Endothelial cell of umbilical vein (primary cell): ENCODE data around the gene HSDL2.

Source experiments
- EZH2 ChIP-seq: IDR thresholded peaks from 2 replicates; pipeline ENCODE4 v1.6.1; 2012; ENCODE audit warnings: borderline replicate concordance, low read depth, mild to moderate bottlenecking, moderate library complexity, low read length, inconsistent platforms; ENCODE audit not compliant: severe bottlenecking
- MYC ChIP-seq: IDR thresholded peaks from one replicate; pipeline ENCODE4 v1.6.1; 2011; ENCODE audit warnings: mild to moderate bottlenecking, low read depth, low read length
- POLR2A ChIP-seq: IDR thresholded peaks from 2 replicates; pipeline ENCODE4 v1.6.1; 2012; ENCODE audit warnings: low read depth, mild to moderate bottlenecking, control low read depth, low read length
- POLR2AphosphoS5 ChIP-seq: IDR thresholded peaks from 2 replicates; pipeline ENCODE4 v1.6.1; 2012; ENCODE audit warnings: low read depth, mild to moderate bottlenecking, control low read depth, low read length, moderate library complexity; ENCODE audit not compliant: insufficient read depth
- TF ChIP-seq, protein P1 (sequence below), 2 donors: IDR thresholded peaks; 1 replicate in 1 of 2; 2 replicates in 1 of 2; pipeline ENCODE4 v1.5.1; 2011; ENCODE audit warnings: low read length in 2 of 2, mild to moderate bottlenecking in 2 of 2, moderate library complexity in 2 of 2, control low read depth in 1 of 2, inconsistent platforms in 1 of 2, low read depth in 1 of 2; ENCODE audit not compliant: insufficient read depth in 1 of 2; ENCODE audit errors: extremely low read depth in 1 of 2

DNA sequence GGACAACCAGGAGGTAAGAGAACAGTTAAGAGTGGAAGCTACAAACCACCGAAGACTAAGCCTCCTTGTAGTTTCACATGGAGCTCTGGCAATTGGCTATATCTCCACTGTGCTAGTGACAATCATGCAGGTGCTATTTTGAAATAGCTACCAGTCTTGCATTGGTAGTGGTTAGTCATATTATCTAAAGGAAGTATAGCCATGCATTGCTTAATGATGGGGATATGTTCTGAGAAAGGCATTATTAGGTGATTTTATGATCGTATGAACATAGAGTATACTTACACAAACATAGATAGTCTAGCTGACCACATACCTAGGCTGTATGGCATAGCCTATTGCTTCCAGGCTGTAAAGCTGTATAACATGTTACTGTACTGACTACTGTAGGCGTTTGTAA, 28.4 kb downstream of the HSDL2 start:
- TF ChIP-seq EZH2, result no peak
- no peak for TF ChIP-seq POLR2A
- TF ChIP-seq, protein P1, sequence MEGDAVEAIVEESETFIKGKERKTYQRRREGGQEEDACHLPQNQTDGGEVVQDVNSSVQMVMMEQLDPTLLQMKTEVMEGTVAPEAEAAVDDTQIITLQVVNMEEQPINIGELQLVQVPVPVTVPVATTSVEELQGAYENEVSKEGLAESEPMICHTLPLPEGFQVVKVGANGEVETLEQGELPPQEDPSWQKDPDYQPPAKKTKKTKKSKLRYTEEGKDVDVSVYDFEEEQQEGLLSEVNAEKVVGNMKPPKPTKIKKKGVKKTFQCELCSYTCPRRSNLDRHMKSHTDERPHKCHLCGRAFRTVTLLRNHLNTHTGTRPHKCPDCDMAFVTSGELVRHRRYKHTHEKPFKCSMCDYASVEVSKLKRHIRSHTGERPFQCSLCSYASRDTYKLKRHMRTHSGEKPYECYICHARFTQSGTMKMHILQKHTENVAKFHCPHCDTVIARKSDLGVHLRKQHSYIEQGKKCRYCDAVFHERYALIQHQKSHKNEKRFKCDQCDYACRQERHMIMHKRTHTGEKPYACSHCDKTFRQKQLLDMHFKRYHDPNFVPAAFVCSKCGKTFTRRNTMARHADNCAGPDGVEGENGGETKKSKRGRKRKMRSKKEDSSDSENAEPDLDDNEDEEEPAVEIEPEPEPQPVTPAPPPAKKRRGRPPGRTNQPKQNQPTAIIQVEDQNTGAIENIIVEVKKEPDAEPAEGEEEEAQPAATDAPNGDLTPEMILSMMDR (IDR thresholded peaks at IDR 0.05; ENCODE audit: extremely low read depth in 1 of 2, insufficient read depth in 1 of 2, low read depth in 1 of 2, low read length in 2 of 2), result no peak
- no peak for TF ChIP-seq MYC
- TF ChIP-seq POLR2AphosphoS5, result no peak
